ENCODE data around the gene HLTF. TPM values are rescaled to one million over a fixed set of nuclear protein-coding genes. Genes with fewer than 3 reads are reported as not detected.

Gene HLTF
- total and polyA plus RNA-seq, 2 experiments from 2014 or later = 25.0 to 28.6 TPM

DNA sequence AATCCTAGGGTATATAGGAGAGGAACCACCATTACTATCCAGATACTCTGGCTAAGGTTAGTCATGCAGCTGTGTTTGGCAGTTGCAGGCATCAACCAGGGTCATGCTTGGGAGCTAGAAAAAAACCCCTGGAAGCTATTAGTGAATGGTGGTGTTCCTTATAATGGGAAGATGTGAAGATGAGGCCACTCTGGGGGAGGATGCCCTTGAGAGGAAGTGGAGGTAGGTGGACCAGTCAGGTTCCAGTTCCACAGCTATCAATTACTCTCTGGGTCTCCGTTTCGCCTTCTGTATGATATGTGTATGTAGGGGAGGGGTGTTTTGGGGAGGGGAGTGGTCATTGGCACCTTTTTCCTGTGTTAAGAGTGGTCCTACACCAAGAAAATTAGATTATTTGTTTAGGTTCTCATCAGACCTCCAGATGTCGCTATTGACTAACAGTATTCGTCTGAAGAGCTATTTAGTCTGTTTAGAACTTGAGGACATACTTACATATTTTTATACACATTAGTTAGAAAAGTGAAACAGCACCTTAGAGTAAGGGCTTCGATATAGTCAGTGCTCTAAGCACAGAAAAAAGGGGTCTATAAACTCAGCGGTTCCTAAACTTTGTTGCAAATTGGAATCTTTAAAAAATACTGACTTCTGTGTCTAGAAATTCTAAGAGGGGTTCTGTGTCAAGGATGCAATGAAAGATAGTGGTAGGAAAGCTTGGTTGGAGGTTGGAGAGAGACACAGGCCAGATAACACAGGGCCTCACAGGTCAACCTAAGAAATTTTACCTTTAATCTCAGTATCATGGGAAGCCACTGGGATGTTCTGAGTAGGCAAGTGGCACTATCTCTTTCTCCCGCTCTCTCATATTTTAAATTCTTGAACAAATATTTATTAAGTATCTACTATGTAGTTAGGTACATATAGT lies 34.0 kb upstream of the HLTF start:
- no peak overlapping the region for H3K9ac ChIP-seq
- H3K4me3 ChIP-seq = no peak overlapping the region
- H3K36me3 ChIP-seq (ENCODE audit: low read depth) = no peaks in the 10 kb centered on the region
- H2AFZ ChIP-seq = peak overlapping the region; percentile 40; the same call in 1 of the 2 replicates
- H3F3A ChIP-seq (ENCODE audit: insufficient read depth) = no peaks in the 10 kb centered on the region
- H3K9me2 ChIP-seq (ENCODE audit: insufficient read depth) = no peaks in the 10 kb centered on the region
- in situ Hi-C loops (cut with MboI) = loop anchor here (25.0 kb wide), 1 partner anchor 367 kb away; no protein-coding TSS in a partner anchor
- 17 to 18% methylated on average over 7 of the region's 7 CpGs for WGBS, 2 experiments (ENCODE audit: low coverage in 1 of 2, low lambda C conversion rate in 2 of 2, missing lambda C conversion rate in 2 of 2)
- no peaks in the 10 kb centered on the region for H3K79me2 ChIP-seq (ENCODE audit: insufficient read depth)
- TF ChIP-seq EZH2phosphoT487 (IDR thresholded peaks at IDR 0.05; ENCODE audit: insufficient read depth, low read depth) (no peak), EZH2 (IDR thresholded peaks at IDR 0.05; ENCODE audit: insufficient read depth, poor library complexity, severe bottlenecking) (no peak)
- H3K27me3 ChIP-seq (replicated peaks; ENCODE audit: insufficient read depth) = no peaks in the 10 kb centered on the region
- H3K4me2 ChIP-seq (ENCODE audit: unreplicated experiment) = no peak overlapping the region
- peaks cover 6% of the 10 kb centered on the region; the same call in 1 of the 2 replicates for H3K4me1 ChIP-seq (ENCODE audit: insufficient read depth)
- H4K20me1 ChIP-seq (ENCODE audit: insufficient read depth) = no peaks in the 10 kb centered on the region
- peak; percentile 78 for DNase-seq
- H3K27ac ChIP-seq = no peak overlapping the region
- no peaks in the 10 kb centered on the region for H3K9me3 ChIP-seq (ENCODE audit: low read depth)

DNA sequence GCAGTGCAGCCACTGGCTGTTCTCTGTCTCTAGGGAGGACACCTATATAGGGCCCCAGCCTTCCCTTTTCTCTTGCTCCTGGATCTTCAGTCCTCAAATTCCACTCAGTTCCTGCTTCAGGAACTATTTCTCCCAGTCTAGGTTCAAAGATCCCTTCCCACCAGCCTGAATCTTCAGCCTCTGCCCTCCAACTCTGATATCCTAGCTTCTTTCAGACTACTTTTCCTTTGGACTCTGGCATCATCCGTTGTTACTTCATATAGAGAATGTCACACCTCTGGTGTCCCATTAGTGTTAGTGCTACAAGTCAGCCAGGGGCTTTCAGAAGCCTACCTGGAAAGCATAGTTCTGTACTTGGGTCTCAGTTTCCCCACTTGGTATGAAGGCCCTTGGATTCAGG lies 33.1 kb upstream of the HLTF start:
- Histone ChIP-seq H3K27me3 (replicated peaks; ENCODE audit: insufficient read depth) (no peaks in the 10 kb centered on the region), H3K79me2 (ENCODE audit: insufficient read depth) (no peaks in the 10 kb centered on the region), H3K36me3 (ENCODE audit: low read depth) (no peaks in the 10 kb centered on the region), H3K4me1 (ENCODE audit: insufficient read depth) (peaks cover 6% of the 10 kb centered on the region; the same call in 1 of the 2 replicates), H3F3A (ENCODE audit: insufficient read depth) (no peaks in the 10 kb centered on the region), H3K4me3 (no peak overlapping the region), H4K20me1 (ENCODE audit: insufficient read depth) (no peaks in the 10 kb centered on the region), H3K4me2 (ENCODE audit: unreplicated experiment) (no peak overlapping the region), H3K27ac (no peak overlapping the region), H3K9ac (no peak overlapping the region), H2AFZ (no peak overlapping the region), H3K9me2 (ENCODE audit: insufficient read depth) (no peaks in the 10 kb centered on the region), H3K9me3 (ENCODE audit: low read depth) (no peaks in the 10 kb centered on the region)
- in situ Hi-C loops (cut with MboI) = loop anchor here (10.0 to 25.0 kb wide), 2 partner anchors 155 to 368 kb away; no protein-coding TSS in a partner anchor
- no peak for DNase-seq
- WGBS, 2 experiments (ENCODE audit: low coverage in 1 of 2, low lambda C conversion rate in 2 of 2, missing lambda C conversion rate in 2 of 2) = 93 to 97% methylated on average over 1 of the region's 1 CpG
- TF ChIP-seq EZH2 (IDR thresholded peaks at IDR 0.05; ENCODE audit: insufficient read depth, poor library complexity, severe bottlenecking) (no peak), EZH2phosphoT487 (IDR thresholded peaks at IDR 0.05; ENCODE audit: insufficient read depth, low read depth) (no peak)

DNA sequence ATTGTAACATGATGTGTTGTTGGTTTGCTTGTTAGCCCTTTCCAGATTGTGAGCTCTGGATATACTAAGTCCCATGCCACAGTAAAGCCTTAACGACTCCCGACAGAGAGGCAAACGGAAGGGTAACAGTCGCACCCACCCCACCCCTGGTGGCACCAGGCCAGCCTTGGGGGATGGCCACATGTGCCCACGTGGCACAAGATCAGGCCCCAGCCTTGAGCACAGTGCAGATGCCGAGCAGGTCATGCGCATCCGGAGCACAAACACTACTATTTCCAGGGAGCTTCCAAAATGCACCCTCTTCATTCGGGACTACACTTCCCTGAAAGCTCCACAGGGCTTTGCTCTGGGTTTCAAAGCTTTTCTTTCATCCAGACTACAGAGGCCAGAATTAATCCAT lies 32.4 kb upstream of the HLTF start:
- Histone ChIP-seq H3K79me2 (ENCODE audit: insufficient read depth) (no peaks in the 10 kb centered on the region), H4K20me1 (ENCODE audit: insufficient read depth) (no peaks in the 10 kb centered on the region), H3K9me3 (ENCODE audit: low read depth) (no peaks in the 10 kb centered on the region), H3K9me2 (ENCODE audit: insufficient read depth) (no peaks in the 10 kb centered on the region), H3K27me3 (replicated peaks; ENCODE audit: insufficient read depth) (no peaks in the 10 kb centered on the region), H3K4me3 (no peak overlapping the region), H2AFZ (no peak overlapping the region), H3K4me2 (ENCODE audit: unreplicated experiment) (no peak overlapping the region), H3K9ac (no peak overlapping the region), H3F3A (ENCODE audit: insufficient read depth) (no peaks in the 10 kb centered on the region), H3K36me3 (ENCODE audit: low read depth) (no peaks in the 10 kb centered on the region), H3K27ac (no peak overlapping the region), H3K4me1 (ENCODE audit: insufficient read depth) (peaks cover 6% of the 10 kb centered on the region; the same call in 1 of the 2 replicates)
- WGBS, 2 experiments (ENCODE audit: low coverage in 1 of 2, low lambda C conversion rate in 2 of 2, missing lambda C conversion rate in 2 of 2) = 81% methylated on average over 9 of the region's 9 CpGs
- TF ChIP-seq EZH2 (IDR thresholded peaks at IDR 0.05; ENCODE audit: insufficient read depth, poor library complexity, severe bottlenecking) (no peak), EZH2phosphoT487 (IDR thresholded peaks at IDR 0.05; ENCODE audit: insufficient read depth, low read depth) (no peak)
- DNase-seq = no peak
- in situ Hi-C loops (cut with MboI) = loop anchor here (10.0 to 25.0 kb wide), 2 partner anchors 156 to 369 kb away; no protein-coding TSS in a partner anchor

DNA sequence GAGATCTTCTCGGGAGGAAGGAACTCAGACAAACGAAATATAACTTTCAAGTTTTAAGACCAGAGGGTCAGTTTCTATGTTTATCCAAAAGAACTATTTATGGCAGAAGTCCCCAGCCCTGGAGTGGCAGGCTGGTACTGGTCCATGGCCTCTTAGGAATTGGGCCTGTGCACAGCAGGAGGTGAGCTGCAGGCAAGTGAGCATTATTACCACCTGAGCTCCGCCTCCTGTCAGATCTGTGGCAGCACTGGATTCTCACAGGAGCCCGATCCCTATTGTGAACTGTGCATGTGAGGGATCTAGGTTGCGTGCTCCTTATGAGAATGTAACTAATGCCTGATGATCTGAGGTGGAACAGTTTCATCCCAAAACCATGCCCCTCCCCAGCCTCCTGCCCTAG lies 28.8 kb upstream of the HLTF start:
- Histone ChIP-seq H3K27ac (no peak overlapping the region), H3K27me3 (replicated peaks; ENCODE audit: insufficient read depth) (no peaks in the 10 kb centered on the region), H3K79me2 (ENCODE audit: insufficient read depth) (no peaks in the 10 kb centered on the region), H3F3A (ENCODE audit: insufficient read depth) (no peaks in the 10 kb centered on the region), H3K9ac (no peak overlapping the region), H3K4me3 (no peak overlapping the region), H3K4me1 (ENCODE audit: insufficient read depth) (no peaks in the 10 kb centered on the region), H3K4me2 (ENCODE audit: unreplicated experiment) (no peak overlapping the region), H2AFZ (no peak overlapping the region), H3K36me3 (ENCODE audit: low read depth) (no peaks in the 10 kb centered on the region), H3K9me2 (ENCODE audit: insufficient read depth) (no peaks in the 10 kb centered on the region), H3K9me3 (ENCODE audit: low read depth) (no peaks in the 10 kb centered on the region), H4K20me1 (ENCODE audit: insufficient read depth) (no peaks in the 10 kb centered on the region)
- DNase-seq = no peak
- WGBS, 2 experiments (ENCODE audit: low coverage in 1 of 2, low lambda C conversion rate in 2 of 2, missing lambda C conversion rate in 2 of 2) = 90 to 93% methylated on average over 5 of the region's 5 CpGs
- in situ Hi-C loops (cut with MboI) = loop anchor here (10.0 to 25.0 kb wide), 2 partner anchors 160 to 372 kb away; no protein-coding TSS in a partner anchor
- TF ChIP-seq EZH2 (IDR thresholded peaks at IDR 0.05; ENCODE audit: insufficient read depth, poor library complexity, severe bottlenecking) = no peak
